ENCODE measurements around the gene NAALADL2. TPM values are rescaled to one million over a fixed set of nuclear protein-coding genes. Genes with fewer than 3 reads are reported as not detected.
A peak's percentile ranks its signal among the peaks of the same experiment; 100 is the strongest.

Gene NAALADL2
- total and polyA plus RNA-seq, 2 of the 8 experiments (the other 6 are each of a cell fraction or from before 2014, with no cell fraction given): 0.12 to 0.22 TPM

DNA sequence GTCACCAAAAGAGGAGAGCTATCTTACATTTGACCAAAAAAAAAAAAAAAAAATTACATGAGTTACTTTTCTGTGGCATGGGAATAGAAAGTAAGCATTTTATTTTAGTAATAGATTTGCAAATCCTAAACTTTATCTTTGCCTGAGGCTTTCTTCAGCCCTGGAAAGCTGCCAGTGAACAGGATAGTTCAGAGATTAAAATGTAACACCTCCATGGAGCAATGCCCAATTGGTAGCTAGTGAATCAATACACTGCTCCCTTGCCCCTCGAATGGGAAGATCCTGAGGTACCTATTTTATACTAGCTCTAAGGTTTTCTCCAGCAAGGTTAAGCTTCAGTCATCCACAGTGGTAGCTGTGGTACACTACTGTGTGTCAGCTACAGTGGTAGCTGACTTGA lies 867.1 kb downstream of the NAALADL2 start:
- no peak overlapping the region for H3K23ac ChIP-seq (ENCODE audit: insufficient read length)
- ChIA-PET POLR2A (ENCODE audit: partially characterized antibody) (no interaction called here), CTCF (ENCODE audit: partially characterized antibody) (no interaction called here)
- H2BK12ac ChIP-seq (ENCODE audit: low read depth, low read length): no peak overlapping the region
- TF ChIP-seq TCF12 (IDR thresholded peaks at IDR 0.05; ENCODE audit: low read depth, low read length): no peak
- no peak for TF ChIP-seq RFX5 (IDR thresholded peaks at IDR 0.05; ENCODE audit: borderline replicate concordance, low read depth, low read length)
- TF ChIP-seq CHD2 (IDR thresholded peaks at IDR 0.05; ENCODE audit: low read length): no peak
- no peak for TF ChIP-seq KDM1A (IDR thresholded peaks at IDR 0.05; ENCODE audit: borderline replicate concordance, low read length)
- no peak for TF ChIP-seq GTF2F1 (IDR thresholded peaks at IDR 0.05; ENCODE audit: borderline replicate concordance, low read depth, low read length)
- no peak for TF ChIP-seq MAFK (IDR thresholded peaks at IDR 0.05; ENCODE audit: low read depth, low read length)
- TF ChIP-seq, protein P1, sequence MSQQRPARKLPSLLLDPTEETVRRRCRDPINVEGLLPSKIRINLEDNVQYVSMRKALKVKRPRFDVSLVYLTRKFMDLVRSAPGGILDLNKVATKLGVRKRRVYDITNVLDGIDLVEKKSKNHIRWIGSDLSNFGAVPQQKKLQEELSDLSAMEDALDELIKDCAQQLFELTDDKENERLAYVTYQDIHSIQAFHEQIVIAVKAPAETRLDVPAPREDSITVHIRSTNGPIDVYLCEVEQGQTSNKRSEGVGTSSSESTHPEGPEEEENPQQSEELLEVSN (IDR thresholded peaks at IDR 0.05): no peak
- no peak for TF ChIP-seq SP4 (IDR thresholded peaks at IDR 0.05; ENCODE audit: low read length)
- no peak for TF ChIP-seq YY1 (IDR thresholded peaks at IDR 0.05; ENCODE audit: low read depth, low read length)
- TF ChIP-seq SUZ12 (IDR thresholded peaks at IDR 0.05; ENCODE audit: low read length): no peak
- TF ChIP-seq PHF8 (conservative IDR thresholded peaks at IDR 0.05; ENCODE audit: low read depth, low read length): no peak
- H3K14ac ChIP-seq (ENCODE audit: insufficient read length): no peak overlapping the region
- no peak overlapping the region for H4K5ac ChIP-seq (ENCODE audit: insufficient read length, low read depth, low read length)
- no peak overlapping the region for H3K18ac ChIP-seq (ENCODE audit: extremely low read depth, low read length)
- FAIRE-seq (no peak), DNase-seq (ENCODE audit: low read depth in 1 of 2, low spot score in 2 of 2) (no peak)
- no peak overlapping the region for H3K27ac ChIP-seq (ENCODE audit: low read depth, low read length)
- no peaks in the 10 kb centered on the region for H3K79me2 ChIP-seq (ENCODE audit: control insufficient read depth in 1 of 2, insufficient read depth in 2 of 2, low read length in 2 of 2)
- H3K4me3 ChIP-seq (ENCODE audit: extremely low read depth in 1 of 4, insufficient read depth in 2 of 4, low read depth in 3 of 4, low read length in 4 of 4): no peak overlapping the region
- no peaks in the 10 kb centered on the region for H3K23me2 ChIP-seq (ENCODE audit: low read depth, low read length)
- H2BK120ac ChIP-seq (replicated peaks; ENCODE audit: low read depth, low read length): no peak overlapping the region
- H2BK20ac ChIP-seq (ENCODE audit: low read length): no peak overlapping the region
- peak overlapping the region; percentile 84 for H2AFZ ChIP-seq (ENCODE audit: low read length)
- H3K27me3 ChIP-seq (replicated peaks in 1 of 4; ENCODE audit: control insufficient read depth in 3 of 4, extremely low read depth in 1 of 4, insufficient read depth in 3 of 4, low read length in 3 of 4): no peaks in the 10 kb centered on the region
- no peaks in the 10 kb centered on the region for H4K20me1 ChIP-seq (replicated peaks in 1 of 2; ENCODE audit: control insufficient read depth in 1 of 2, insufficient read depth in 2 of 2, low read length in 2 of 2)
- H3K56ac ChIP-seq (replicated peaks; ENCODE audit: insufficient read length, low read depth, low read length): no peak overlapping the region
- WGBS, 2 experiments (ENCODE audit: extremely low coverage in 1 of 2, insufficient coverage in 1 of 2, insufficient read length in 1 of 2, insufficient replicate concordance in 2 of 2, low coverage in 1 of 2, low lambda C conversion rate in 2 of 2, missing lambda C conversion rate in 1 of 2): 94% methylated on average over 1 of the region's 1 CpG; no CpG with 5 or more reads in 1 of the 2 experiments
- no peaks in the 10 kb centered on the region for H3K9me3 ChIP-seq (ENCODE audit: insufficient read depth in 2 of 2, low read depth in 1 of 2, low read length in 1 of 2)
- no peak overlapping the region for H4K8ac ChIP-seq (ENCODE audit: extremely low read depth, insufficient read depth, low read length)
- H3K4me1 ChIP-seq (replicated peaks in 1 of 4; ENCODE audit: control insufficient read depth in 3 of 4, insufficient read depth in 4 of 4, low read length in 3 of 4): no peaks in the 10 kb centered on the region
- H2BK15ac ChIP-seq (ENCODE audit: low read length): no peak overlapping the region
- no peak overlapping the region for H3K4me2 ChIP-seq (ENCODE audit: insufficient read depth in 1 of 2, low read depth in 2 of 2, low read length in 2 of 2)
- H2BK5ac ChIP-seq (ENCODE audit: low read depth, low read length): no peak overlapping the region
- H2AK5ac ChIP-seq (ENCODE audit: low read depth, low read length): no peak overlapping the region
- H4K91ac ChIP-seq (replicated peaks; ENCODE audit: insufficient read length, low read length): no peak overlapping the region
- no peak overlapping the region for H3K9ac ChIP-seq (replicated peaks in 1 of 4; ENCODE audit: extremely low read depth in 1 of 4, low read depth in 3 of 4, low read length in 3 of 4)
- no peaks in the 10 kb centered on the region for H3K79me1 ChIP-seq (ENCODE audit: low read depth, low read length)
- H3K4ac ChIP-seq (replicated peaks; ENCODE audit: insufficient read length, low read depth, low read length): no peak overlapping the region
- no peaks in the 10 kb centered on the region for H3K36me3 ChIP-seq (ENCODE audit: control insufficient read depth in 2 of 4, insufficient read depth in 4 of 4, low read length in 3 of 4)
